Measurements from ENCODE around the gene ZNF277.

The ZNF277 gene

DNA sequence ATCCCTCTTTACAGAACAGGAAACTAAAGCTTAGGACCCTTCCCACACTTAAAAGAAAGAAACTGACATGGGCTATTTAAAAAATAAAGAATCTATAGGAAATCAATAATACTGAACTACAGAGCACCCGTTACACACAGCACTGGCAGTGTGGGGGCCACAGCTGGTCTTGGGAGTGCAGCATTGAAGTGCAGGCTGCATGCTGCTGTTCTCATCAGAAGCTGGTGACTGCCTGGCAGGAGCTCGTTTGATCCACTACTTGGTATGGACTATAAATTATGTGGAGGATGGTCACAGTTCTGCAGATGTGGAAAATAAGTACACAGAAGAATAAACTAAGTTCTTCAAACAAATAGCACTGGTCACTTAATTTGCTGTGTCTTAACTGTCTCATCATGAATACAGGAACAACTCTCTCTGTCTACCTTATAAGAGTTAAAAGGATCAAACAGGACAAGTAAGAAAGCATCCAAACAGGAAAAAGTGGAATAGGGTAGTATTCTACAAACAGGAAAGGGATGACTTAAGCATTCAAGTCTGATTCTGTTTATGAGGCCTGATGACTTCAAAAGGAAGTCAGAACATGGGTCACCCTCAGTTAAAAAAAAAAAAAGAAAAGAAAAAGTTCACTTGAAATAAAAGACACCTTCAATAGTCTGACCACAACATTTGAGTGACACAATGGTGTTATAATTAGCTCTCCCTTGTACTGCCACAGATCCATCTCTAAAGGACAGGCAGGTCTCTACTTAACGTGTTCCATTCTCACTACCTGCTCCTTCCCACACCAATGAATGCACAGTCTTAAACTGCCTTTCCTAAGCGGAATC, 21.3 kb upstream of the ZNF277 start:
- no peak for FAIRE-seq

DNA sequence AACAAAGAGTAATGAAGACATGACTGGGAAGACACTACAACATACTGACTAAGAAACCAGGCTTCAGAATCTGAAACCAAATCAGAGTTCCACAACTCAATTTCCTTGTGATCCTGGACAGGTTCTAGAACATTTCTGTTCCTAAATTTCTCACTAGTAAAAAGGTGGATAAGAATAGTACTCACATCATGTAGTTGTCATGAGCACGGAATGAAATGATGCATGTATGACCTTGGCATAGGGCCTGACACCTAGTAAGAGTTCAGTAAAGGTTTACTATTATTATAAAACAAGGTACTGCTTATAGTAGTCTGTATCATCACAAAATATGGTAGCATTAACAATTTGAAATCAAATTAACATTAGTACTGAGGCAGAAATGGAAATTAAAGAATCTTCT, 20.2 kb upstream of the ZNF277 start:
- FAIRE-seq: no peak

DNA sequence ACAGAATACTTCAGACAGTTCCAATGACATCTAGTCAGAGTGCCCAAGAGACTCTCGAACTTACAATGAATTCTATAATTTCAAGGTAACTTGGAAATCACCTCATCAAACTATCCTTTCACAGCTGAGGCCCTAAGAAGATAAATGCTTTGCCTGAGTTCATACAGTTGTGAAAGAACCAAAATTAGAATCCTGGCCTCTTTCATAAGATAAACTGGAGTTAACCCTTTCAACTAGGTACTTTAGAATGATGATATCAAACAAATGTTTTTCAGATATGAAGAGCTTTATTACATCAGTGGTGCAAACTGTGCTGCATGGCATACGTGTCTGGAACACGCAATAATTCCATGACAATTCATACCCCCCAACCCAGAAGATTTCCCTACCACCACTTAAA, 18.2 kb upstream of the ZNF277 start:
- no peak for FAIRE-seq

DNA sequence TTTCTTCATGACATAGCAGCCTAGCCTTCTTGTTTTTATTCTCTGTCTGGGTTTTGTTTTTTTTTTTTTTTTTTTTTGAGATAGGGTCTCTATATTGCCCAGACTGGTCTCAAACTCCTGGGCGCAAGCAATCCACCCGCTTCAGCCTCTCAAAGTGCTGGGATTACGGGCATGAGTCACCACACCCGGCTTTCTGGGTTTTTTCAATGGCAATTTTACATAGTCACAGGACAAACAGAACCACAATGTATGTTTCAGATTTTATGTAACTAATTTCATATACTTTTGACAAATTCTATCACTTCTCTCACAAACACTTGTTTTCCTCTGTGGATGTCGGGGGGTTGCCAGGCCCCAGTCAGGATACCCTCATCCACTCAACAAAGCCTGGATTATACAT, 16.8 kb upstream of the ZNF277 start:
- FAIRE-seq: no peak

DNA sequence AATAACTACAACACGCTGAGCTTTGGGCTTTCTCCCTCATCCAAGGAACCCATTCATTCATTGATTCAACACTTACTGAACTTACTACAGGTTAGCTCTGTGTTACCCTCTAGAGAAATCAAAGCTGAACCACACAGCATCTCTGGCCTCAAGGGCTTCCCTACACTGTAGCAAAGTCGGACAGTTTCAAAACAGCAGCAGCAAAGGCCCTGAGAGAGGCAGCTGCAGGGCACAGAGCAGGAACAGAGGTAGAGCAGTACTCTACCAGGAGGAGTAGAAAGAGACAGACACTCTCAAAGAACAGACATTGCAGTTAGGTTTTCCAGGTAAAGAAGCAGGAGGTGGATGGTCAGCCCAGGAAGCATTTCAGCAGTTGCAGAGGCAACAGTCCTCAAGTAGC, 16.4 kb upstream of the ZNF277 start:
- no peak for FAIRE-seq

DNA sequence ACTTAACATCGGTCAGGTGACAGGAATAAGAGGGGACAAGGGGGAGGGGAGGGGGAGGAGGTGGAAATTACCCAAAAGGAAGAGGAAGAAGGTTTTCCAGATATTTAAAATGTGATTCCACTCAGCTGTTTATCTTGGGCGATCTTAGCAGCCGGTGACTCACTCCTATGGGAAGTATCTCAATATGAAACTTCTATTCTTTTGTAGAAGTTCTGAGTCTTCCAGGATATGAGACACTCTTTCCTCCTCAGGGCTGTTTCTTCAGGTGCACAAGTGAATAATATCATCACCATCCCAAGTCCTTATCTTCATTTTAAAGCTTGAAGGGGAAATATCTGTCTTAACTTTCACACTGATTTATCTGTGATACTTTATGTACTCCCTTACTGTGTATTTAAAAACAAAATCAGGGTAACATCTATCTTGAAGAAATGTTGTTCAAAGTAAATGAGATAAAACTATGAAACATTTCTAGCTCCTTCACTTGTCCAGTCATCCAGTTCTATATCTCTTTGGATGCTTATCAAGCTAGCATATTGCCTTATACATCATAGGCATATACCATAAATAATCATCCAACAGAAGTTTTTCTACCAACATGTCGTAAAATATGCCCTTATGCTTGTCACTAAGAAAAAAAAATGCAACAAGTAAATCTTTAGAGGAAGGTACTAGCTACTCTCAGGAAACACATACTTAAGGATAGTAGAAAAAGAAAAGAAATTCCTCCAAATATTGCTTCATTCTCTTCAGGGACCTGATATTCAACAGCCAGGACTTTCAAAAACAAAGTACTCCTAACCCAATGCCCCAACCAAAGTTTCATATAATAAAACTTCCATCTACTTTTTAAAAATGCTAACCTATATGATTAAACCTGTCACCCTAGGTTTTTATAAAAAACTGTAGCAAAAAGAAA, 14.0 kb upstream of the ZNF277 start:
- FAIRE-seq: no peak

DNA sequence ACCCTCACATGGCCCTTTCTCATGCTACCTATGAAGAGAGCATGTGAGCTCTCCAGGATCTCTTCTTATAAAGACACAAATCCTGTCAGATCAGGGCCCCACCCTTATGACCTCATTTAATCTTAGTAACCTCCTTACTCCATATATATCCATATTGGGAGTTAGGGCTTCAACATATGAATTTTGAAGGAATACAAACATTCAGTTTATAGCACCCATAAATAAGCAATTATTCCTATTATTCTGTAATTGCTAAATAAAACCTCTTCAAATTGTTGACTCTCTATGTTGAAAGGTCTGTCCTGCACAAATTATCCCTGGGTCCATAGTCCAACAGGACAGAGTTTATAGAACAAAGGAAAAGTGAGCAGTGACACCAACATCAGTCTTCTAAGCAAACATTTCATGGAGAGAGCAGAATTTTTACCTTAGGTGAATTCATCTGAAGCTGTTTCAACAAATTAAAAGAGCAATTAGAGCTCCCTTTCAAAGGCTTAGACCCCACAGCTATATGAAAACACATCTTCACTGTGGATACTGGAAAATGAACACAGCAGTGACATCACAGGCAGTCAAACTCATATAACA, 12.5 kb upstream of the ZNF277 start:
- FAIRE-seq: no peak

DNA sequence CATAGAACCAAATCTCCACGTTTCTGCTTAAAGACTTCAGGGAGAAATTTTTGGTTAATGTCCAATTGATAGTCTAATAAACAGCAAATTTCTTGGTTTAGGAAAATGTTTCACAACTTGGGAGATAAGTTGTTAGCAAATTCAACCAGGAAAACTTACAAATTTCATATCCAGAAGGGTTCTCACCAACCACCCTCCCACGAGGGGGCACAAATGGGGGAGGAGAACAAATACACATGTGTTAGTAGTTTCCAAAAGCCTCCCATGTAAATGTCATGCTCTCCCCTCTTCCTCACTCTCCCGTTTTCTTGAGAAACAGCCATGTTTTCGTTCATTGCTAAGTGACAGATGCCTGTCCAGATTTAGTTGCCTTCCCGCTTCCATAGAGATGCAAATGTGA, 10.8 kb upstream of the ZNF277 start:
- FAIRE-seq: no peak

DNA sequence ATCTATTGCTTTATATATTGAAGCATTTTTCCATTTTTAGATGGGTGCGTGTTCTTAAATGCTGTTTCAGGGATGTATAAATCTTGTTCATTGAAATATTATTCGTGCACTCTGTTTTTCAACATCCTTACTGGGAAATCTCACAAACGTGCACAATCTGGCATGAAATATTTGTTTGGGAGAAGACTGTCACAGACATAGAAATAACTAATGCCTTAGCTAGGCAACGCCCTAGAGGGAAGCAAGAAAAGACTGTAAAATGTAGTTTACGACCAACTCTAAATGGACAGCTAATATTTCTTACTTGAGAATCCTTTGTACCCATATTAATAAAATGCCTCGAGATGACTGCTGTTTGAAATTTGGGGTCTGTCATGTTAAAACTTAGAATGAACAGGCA, 9.2 kb upstream of the ZNF277 start:
- FAIRE-seq: no peak

DNA sequence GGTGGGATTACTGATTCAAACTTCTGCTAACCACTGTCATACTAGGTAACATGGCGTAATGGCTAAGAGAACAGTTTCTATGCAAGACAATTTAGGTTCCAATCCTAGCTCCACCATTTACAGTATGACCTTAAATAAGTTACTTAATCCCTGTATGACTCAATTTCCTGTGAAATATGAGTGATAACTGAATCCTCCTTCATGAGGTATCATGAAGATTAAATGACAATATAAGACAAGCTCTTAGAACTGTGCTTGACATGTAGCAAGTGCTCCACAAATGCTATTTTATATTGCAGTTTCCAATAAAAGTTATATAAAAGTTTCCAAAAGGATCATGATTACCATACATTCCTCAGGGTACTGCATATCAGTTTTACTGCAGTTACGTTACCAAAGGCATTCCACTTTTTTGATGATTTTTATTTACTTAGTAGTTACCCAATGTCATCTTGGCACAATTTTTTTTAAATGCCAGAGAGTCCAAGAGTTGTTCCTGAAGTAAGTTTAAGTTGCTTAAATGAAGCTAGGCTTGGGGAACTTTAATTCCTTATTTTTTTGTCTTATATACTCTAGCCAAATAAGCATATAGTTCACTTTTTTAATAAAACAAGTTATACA, 7.3 kb upstream of the ZNF277 start:
- FAIRE-seq: no peak

DNA sequence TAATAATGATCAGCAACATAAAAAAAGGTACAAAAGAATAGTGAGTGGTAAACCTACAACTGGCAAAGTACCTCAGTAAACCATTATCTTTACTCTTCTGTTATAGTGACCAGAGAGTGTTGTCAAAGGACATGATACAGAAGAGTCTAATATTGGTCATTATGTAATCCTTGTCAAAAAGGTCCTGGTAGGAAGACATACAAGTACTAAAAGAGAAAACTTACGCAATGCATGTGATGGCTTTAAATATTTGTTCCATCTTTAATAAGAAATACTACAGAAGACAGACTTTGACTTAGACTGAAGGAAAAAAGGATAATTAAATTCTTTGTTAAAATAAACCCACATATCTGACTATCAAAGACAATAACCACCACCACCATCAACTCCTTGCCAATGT, 6.8 kb upstream of the ZNF277 start:
- no peak for FAIRE-seq

DNA sequence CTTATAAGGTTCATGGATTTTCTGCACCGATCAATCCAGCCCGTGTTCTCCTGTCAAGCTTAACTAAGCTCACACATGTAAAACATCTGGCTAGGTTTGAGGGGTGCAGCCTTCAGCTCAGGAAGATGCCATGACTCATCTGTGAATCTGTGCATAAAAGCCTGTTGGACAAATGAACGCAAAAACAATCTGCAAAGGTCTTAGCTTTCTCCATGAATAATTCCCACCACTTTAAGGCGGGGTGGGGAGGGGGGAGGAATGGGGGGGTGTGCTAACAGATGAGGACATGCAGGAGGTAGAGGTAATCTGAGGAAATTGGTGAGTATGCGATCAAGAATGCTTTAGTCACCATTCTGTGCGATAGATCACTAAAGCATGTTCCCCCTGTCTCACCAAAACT, 5.1 kb upstream of the ZNF277 start:
- FAIRE-seq: no peak

DNA sequence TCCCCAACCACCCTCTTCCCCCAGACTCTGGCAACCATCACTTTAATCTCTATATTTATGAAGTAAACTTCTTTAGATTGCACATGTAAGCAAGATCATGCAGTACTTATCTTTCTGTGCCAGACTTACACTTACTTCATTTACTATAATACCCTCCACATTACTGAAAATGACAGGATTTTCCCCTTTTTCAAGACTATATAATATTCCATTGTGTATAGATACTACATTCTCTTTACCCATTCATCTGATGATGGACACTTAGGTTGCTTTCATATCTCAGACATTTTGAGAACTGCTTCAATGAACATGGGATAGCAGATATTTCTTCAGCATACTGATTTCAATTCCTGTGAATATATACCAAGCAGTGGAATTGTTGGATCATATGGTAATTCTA, 4.7 kb upstream of the ZNF277 start:
- FAIRE-seq: no peak

DNA sequence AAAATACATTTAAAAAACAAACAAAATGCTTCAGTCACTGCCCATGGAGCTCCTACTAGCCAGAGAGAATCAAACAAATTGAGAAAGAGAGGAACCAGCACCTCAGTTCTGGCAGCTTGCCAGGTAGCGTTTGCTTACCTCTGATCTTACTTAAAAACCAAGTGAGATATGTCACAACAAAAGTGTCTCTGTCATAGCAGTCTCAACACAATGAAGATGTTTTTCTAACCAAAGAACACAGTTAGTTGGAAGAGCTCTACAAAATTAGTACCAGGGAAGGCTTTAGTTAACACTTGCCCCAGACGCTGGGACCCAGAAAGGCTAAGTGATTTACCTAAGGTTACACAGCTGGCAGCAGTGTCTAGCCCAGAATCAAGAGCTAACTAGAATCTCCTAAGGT, 3.7 kb upstream of the ZNF277 start:
- no peak for FAIRE-seq

DNA sequence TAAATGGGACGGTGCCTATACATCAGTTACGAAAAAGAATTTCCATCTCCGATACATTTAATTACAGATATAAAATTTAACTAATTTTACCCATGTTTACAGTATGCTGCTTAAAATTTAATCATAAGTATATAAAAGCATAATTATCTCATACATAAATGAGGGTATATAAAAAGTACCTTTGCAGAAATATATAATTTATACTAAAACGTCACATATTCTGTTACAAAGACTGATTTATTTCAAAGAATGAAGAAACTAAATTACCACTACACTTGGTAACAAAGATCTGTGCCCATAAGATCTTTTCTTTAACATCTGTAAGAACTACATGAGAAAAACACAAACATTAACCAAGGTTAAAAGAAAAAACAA, 3.1 kb upstream of the ZNF277 start:
- FAIRE-seq: no peak

DNA sequence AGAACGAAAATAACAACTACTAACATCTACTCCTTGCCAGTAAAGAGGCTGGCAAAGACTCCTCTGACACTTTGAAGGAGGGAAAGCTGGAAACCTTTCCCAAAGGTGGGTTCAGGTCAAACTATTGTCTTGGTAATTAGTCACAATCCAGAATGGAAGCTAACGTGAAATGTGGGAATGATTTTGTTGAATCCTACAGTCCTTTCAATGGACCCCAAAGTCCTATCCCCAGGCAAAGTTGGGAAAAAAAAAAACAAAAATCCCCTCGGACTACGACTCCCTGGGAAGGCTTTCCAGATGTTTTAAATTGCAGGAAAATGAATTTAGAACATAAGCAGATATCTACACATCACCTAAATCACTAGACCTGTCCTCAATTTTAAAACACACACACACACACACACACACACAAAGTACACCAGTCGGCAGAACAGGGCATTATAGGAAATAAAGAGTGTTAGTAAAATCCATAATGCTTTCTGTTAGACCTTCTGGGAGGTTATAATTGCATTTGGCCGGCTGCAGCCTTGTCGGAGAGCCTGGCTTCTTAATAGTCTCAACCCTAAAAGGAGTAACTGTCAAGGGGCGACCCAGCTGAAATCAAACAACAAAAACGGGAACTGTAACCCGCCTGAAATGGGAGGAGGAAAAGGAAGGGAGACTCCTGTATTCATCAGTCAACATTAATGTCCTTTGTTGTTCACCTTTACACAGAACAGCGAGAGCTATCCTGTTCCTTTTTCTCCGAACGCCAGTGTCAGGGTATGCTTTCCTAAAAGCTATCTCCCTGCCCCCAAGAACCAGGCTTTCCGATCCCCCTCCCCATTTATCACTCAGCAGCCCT, 1.8 kb upstream of the ZNF277 start:
- no peak for FAIRE-seq

DNA sequence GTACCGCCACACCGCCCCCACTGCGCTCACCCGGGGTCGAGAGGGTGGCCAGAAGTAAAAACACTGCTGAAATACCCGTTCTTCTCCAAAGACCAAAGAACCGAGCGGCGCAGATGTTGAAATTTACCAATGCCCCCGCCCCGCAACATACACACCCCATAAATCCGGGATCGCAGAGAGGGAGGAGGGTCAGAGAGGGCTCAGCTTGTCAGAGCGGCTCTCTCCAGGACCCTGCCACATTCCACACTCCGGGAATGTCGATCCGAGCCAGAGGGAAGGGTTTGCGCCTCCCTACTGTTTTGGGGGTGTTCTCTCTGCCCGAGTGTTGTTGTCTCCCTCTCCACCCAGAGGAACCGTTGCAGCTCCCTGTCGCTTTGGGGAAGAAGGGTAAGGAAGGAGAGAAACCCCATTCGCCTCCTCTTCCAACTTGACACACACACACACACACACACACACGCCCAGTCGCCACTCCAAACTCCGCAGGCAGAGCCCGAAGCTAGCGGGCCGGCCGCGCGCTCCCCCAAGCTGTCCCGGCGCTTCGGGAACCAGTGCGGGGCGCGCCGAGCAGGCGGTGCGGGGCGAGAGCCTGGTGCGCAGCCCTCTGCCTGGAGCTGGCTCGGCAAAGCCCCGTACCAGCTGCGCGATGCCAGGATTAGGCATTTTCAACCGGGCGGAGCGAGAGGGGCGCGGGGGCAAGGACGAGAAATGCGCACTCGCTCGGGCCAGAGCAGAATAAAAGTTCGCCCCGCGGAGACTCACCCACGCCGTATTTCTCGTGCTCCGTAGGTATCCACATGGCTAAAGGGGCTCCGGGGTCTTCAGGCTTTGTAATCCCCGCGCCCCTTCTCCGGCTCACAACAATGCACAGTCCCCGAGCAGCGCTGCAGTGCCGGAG, 905 bp upstream of the ZNF277 start:
- FAIRE-seq: no peak

DNA sequence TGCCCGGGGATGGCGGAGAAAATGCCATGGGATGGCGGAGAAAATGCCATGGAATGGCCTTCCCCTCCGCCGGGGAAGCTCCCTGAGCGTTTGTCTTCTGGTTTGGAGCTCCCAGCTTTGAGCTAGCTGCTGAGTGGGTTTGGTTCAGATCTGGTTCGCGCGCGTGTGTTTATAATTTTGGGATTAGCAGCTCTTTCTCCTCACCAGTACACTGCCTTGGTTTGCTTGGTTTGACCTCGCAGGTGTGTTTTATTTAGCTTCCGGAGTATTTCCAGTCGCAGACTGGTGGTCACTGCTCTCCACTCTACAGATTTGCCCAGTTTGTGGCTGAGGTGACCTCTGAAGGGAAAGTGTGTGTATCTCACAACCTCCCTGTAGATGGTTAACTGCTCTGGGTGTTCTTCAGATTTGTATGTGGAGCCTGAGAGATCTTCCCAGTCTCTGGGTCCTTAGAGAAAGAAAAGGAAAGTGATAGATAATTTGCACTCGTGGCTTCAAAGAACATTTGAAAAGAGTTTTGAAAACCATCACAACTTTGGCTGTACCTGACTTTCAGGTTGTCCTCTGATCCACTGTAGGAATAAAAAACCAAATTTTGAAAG, 597 bp downstream of the ZNF277 start:
- no peak for FAIRE-seq

DNA sequence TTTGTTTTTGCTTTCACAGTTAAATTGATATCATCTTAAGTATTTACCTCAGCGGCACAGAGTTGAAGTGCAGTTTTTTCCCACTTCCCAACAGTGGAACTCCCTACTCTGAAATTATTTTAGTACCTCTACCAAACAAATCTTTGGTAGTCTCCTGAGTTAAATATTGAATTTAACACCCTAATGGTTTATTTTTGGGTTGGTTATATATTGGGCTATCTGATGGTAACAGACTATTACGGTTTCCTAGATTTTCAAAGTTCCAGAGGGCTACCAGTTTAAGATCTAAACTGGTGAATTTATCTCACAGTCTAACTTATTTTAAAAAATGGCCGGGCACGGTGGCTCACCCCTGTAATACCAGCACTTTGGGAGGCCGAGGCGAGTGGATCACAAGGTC, 1.3 kb downstream of the ZNF277 start:
- FAIRE-seq: no peak

DNA sequence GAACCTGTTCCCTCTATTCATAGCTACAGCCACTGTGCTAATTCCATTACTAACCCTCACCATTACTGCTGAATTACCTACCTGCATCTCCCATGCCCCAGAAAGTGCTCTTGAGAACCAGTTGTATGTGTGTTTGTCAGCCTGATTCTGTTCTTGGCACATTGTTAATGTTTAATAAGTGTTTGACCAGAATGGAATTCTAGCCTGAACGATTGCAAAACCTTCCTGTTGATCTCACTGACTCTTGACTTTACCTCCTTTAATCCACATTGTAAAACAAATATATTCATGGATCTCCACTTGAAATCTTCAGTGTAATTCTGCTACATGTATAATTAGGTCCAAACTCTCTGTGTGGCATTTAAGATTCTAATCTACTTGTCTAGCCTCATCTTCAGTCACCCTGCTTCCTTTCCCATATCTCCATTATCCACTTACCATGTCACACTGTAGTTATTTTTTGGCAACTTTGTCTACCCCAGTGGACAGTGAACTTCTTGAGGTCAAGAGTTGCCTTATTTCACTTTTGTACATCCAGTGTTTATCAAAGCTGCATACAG, 4.9 kb downstream of the ZNF277 start:
- FAIRE-seq: no peak

Measured in colon (tissue), 2 donors.